Fibroblast of lung (primary cell): Measurements from ENCODE around the gene TRAF7. TPM values are rescaled to one million over a fixed set of nuclear protein-coding genes. Genes with fewer than 3 reads are reported as not detected.
A peak's percentile ranks its signal among the peaks of the same experiment; 100 is the strongest.

Experiments
- DNase-seq, 2 donors: peaks; one replicate each; pipeline versions ENCODE4 v3.0.0 to v3.0.0-alpha.2; 2010; ENCODE audit warnings: low read depth in 2 of 2
- H2AFZ ChIP-seq: 2 replicates; pipeline ENCODE4 v1.5.1; 2012; ENCODE audit warnings: low read length, control low read depth, inconsistent platforms
- H3K27ac ChIP-seq: 2 replicates; pipeline ENCODE4 v1.5.1; 2011; ENCODE audit warnings: low read length, control low read depth; ENCODE audit not compliant: insufficient read depth
- H3K27me3 ChIP-seq: 2 replicates; pipeline ENCODE4 v1.5.1; 2011; ENCODE audit warnings: mild to moderate bottlenecking, low read length; ENCODE audit not compliant: control insufficient read depth, insufficient read depth
- H3K36me3 ChIP-seq: 2 replicates; pipeline ENCODE4 v1.5.1; 2011; ENCODE audit warnings: low read length; ENCODE audit not compliant: control insufficient read depth, insufficient read depth
- H3K4me1 ChIP-seq: 2 replicates; pipeline ENCODE4 v1.5.1; 2011; ENCODE audit warnings: low read length; ENCODE audit not compliant: control insufficient read depth, insufficient read depth; ENCODE audit errors: extremely low read depth
- H3K4me2 ChIP-seq: 2 replicates; pipeline ENCODE4 v1.5.1; 2011; ENCODE audit warnings: low read length, control low read depth; ENCODE audit not compliant: insufficient read depth; ENCODE audit errors: extremely low read depth
- H3K4me3 ChIP-seq, 4 experiments: fragments of 200-600 bp in 1 of 4; sonication (generic) in 1 of 4; replicated peaks in 1 of 4; 2 replicates each; pipeline ENCODE4 v1.5.1; 2011 to 2016; ENCODE audit warnings: low read length in 4 of 4, low read depth in 3 of 4, mild to moderate bottlenecking in 3 of 4, control low read depth in 2 of 4, inconsistent platforms in 1 of 4, mixed read lengths in 1 of 4; ENCODE audit not compliant: insufficient read depth in 1 of 4; ENCODE audit errors: control extremely low read depth in 1 of 4
- H3K79me2 ChIP-seq: 2 replicates; pipeline ENCODE4 v1.5.1; 2012; ENCODE audit warnings: mild to moderate bottlenecking, low read length, inconsistent platforms; ENCODE audit not compliant: control insufficient read depth, insufficient read depth
- H3K9ac ChIP-seq: 2 replicates; pipeline ENCODE4 v1.5.1; 2011; ENCODE audit warnings: mild to moderate bottlenecking, low read length, control low read depth; ENCODE audit not compliant: insufficient read depth
- H3K9me3 ChIP-seq: 2 replicates; pipeline ENCODE4 v1.5.1; 2012; ENCODE audit warnings: low read depth, low read length; ENCODE audit not compliant: control insufficient read depth, insufficient read depth
- H4K20me1 ChIP-seq: 2 replicates; pipeline ENCODE4 v1.5.1; 2011; ENCODE audit warnings: low read length; ENCODE audit not compliant: control insufficient read depth, insufficient read depth; ENCODE audit errors: extremely low read depth
- CTCF ChIP-seq, 2 donors: IDR thresholded peaks in 1 of 2; conservative IDR thresholded peaks in 1 of 2; 1 replicate in 1 of 2; 2 replicates in 1 of 2; pipeline ENCODE4 v1.5.1; 2011 to 2012; ENCODE audit warnings: low read length in 2 of 2, control low read depth in 1 of 2, inconsistent platforms in 1 of 2, low read depth in 1 of 2, mild to moderate bottlenecking in 1 of 2
- EZH2 ChIP-seq: IDR thresholded peaks from 2 replicates; pipeline ENCODE4 v1.5.1; 2012; ENCODE audit warnings: low read length, control low read depth, mild to moderate bottlenecking; ENCODE audit errors: missing control alignments
- polyA plus RNA-seq, 2 donors: library from polyadenylated mRNA; depleted of rRNA in 1 of 2; stranded (reverse) in 1 of 2; unstranded in 1 of 2; fragments of >200 nt; gene quantifications; 2 replicates each; pipeline ENCODE4 v1.2.1, GENCODE V29; 2011 to 2012; ENCODE audit warnings: missing spikeins in 1 of 2
- total RNA-seq: library from RNA; depleted of rRNA; stranded (reverse); fragments of >200 nt; gene quantifications from 2 replicates; pipeline ENCODE4 v1.2.1, GENCODE V29; 2014

TRAF7 gene
- total and polyA plus RNA-seq, 2 donors (not counting 1 experiment from before 2014, with no cell fraction given) = 38.7 to 60.3 TPM

DNA sequence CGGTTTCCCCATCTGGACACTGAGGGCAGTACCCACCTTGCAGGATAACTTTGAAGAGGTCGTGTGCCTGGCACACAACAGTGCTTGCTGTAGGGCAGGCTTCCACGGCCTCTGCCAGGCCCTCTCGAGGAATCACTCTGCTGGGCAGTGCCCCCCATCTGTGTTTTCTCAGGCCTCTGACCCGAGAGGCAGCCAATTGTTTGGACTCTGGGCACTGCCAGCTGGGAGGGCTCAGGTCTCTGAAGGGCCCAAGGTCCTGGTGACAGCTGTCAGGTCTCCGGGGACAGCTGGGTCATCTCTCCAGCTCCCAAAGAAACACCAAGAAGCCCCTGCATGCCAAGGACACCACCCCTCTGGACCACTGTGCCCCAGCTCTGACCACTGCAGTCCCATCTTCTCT, 8.2 kb upstream of the TRAF7 start:
- no peak overlapping the region for H2AFZ ChIP-seq
- H3K27me3 ChIP-seq = no peaks in the 10 kb centered on the region
- DNase-seq = no peak
- no peak overlapping the region for H3K4me2 ChIP-seq
- H3K9ac ChIP-seq = no peak overlapping the region
- no peak for TF ChIP-seq CTCF (conservative IDR thresholded peaks at IDR 0.05 in 1 of 2, IDR thresholded peaks at IDR 0.05 in 1 of 2; ENCODE audit: low read depth in 1 of 2, low read length in 2 of 2)
- TF ChIP-seq EZH2 = no peak
- H3K27ac ChIP-seq = no peak overlapping the region
- no peaks in the 10 kb centered on the region for H3K9me3 ChIP-seq
- H3K4me3 ChIP-seq = no peak overlapping the region
- H4K20me1 ChIP-seq = no peaks in the 10 kb centered on the region
- H3K4me1 ChIP-seq = peaks cover 32% of the 10 kb centered on the region
- H3K79me2 ChIP-seq = peaks cover 18% of the 10 kb centered on the region
- H3K36me3 ChIP-seq = peaks cover 11% of the 10 kb centered on the region

DNA sequence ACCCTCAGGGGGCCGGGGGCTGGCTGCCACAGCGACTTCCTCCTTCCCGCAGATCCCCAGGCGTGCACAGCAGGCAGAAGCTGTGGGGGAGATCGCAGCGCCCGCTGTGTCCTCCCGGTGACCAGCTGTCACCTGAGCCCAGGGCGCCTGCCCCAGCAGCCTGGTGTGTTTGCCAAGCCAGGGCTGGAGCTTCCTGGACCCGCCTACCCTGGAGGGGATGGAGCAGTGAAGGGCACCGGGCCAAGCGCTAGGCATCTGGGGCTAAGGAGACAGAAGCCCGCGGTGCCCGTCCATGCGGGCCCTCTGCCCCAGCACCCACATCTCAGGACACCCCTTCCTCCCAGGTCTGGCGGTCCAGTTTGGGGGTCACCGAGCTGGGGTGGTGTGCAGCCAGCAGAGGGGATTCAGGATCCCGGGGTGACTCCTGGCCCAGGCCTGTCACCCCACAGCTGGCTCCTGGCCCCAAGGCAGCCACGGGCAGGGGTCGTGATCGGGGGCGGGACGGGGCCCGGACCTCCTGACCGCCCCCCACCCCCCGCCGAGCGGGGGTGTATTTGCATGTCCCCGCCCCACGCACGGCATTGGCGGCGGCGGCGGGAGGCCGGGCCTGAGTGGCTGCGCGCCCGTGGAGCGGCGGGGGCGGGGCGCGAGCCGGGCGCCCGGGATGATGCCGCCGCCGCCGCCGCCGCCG, 7.5 kb upstream of the TRAF7 start, which contains the start of gene RAB26:
TSS of gene RAB26 (plus strand) at position 645 of the 691 bp plus-strand sequence. CDS start 159 bp downstream, outside the sequence.
- TF ChIP-seq CTCF (conservative IDR thresholded peaks at IDR 0.05 in 1 of 2, IDR thresholded peaks at IDR 0.05 in 1 of 2; ENCODE audit: low read depth in 1 of 2, low read length in 2 of 2) (no peak), EZH2 (no peak)
- peak within 1 kb of the TSS; percentile 78 for H3K4me2 ChIP-seq
- H3K27ac ChIP-seq = no peak within 1 kb of the TSS
- DNase-seq = peak; percentile 44 to 52
- peaks cover 37% of the 10 kb centered on the region for H3K4me1 ChIP-seq
- no peaks in the 10 kb centered on the region for H3K27me3 ChIP-seq
- peaks cover 3% of the 10 kb centered on the region for H4K20me1 ChIP-seq
- peaks cover 26% of the 10 kb centered on the region for H3K79me2 ChIP-seq
- H3K36me3 ChIP-seq = peaks cover 16% of the 10 kb centered on the region
- H3K9me3 ChIP-seq = no peaks in the 10 kb centered on the region
- H3K4me3 ChIP-seq = peak within 1 kb of the TSS; percentile 10 to 53 (median 28)
- no peak within 1 kb of the TSS for H2AFZ ChIP-seq
- peak within 1 kb of the TSS; percentile 16 for H3K9ac ChIP-seq

DNA sequence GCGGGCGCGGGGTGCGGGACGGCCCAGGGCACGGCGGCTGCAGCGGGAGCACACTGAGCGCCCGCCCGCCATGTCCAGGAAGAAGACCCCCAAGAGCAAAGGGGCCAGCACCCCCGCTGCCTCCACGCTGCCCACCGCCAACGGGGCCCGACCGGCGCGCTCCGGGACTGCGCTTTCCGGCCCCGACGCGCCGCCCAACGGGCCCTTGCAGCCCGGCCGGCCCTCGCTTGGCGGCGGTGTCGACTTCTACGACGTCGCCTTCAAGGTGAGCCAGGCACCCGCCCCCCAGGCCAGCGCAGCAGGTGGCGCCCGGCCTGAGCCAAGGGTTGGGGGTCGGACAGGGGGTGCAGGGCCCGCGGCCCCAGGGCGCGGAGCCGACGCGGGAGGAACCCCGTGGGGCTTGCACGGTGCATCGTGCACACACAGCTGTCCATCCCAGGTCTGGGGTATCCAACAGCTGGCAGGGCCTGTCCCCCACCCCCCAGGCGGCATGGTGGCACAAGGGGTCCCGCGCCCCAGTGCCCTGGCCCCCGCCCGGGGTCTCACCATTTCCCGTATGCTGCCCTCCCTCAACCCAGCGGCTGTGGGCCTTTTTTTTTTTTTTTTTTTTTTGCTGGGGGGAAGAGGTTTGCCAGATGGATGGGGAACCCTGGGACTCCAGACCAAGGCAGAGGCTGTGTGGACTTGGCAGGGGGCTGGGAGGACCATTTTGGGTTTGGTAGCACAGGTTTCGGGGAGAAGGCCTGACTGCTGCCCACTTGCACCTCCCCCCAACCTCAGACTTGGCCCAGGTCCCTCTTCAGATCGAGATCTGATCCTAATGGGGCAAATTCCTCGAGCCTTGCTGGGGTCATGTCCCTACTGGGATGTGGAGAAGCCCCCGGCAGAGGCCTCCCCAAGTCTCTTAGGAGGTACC, 6.6 kb upstream of the TRAF7 start:
- H3K9ac ChIP-seq = no peak overlapping the region
- H3K4me2 ChIP-seq = peak overlapping the region; percentile 78
- no peaks in the 10 kb centered on the region for H3K9me3 ChIP-seq
- no peak overlapping the region for H3K27ac ChIP-seq
- H2AFZ ChIP-seq = no peak overlapping the region
- peak overlapping the region; percentile 10 to 53 (median 28) for H3K4me3 ChIP-seq
- no peaks in the 10 kb centered on the region for H3K27me3 ChIP-seq
- peaks cover 23% of the 10 kb centered on the region for H3K36me3 ChIP-seq
- H3K79me2 ChIP-seq = peaks cover 34% of the 10 kb centered on the region
- H3K4me1 ChIP-seq = peaks cover 37% of the 10 kb centered on the region
- no peak for TF ChIP-seq CTCF (conservative IDR thresholded peaks at IDR 0.05 in 1 of 2, IDR thresholded peaks at IDR 0.05 in 1 of 2; ENCODE audit: low read depth in 1 of 2, low read length in 2 of 2)
- no peak for TF ChIP-seq EZH2
- DNase-seq = peak in 1 of 2 donors; percentile 23
- peaks cover 8% of the 10 kb centered on the region for H4K20me1 ChIP-seq
